ENCODE results near the gene LRRC51.

The LRRC51 gene

GRCh38 chr11:72103754-72104167 lies 23.1 kb downstream of the LRRC51 start:
- TF ChIP-seq GATA1 (IDR thresholded peaks at IDR 0.05; ENCODE audit: low read depth, low read length): no peak
- no peak for TF ChIP-seq POLR2A (IDR thresholded peaks at IDR 0.05; ENCODE audit: low read length)
- no peak for DNase-seq

GRCh38 chr11:72105888-72106287 lies 25.2 kb downstream of the LRRC51 start, which contains the start of gene TOMT:
TOMT (plus strand) TSS chr11:72105924; CDS start chr11:72105952, 28 bp downstream.
- TF ChIP-seq GATA1 (IDR thresholded peaks at IDR 0.05; ENCODE audit: low read depth, low read length) (no peak), POLR2A (IDR thresholded peaks at IDR 0.05; ENCODE audit: low read length) (no peak)
- DNase-seq: no peak

- peak in 1 of 2 experiments; percentile 41 for DNase-seq
- no peak for TF ChIP-seq GATA1 (IDR thresholded peaks at IDR 0.05; ENCODE audit: low read depth, low read length)
- no peak for TF ChIP-seq POLR2A (IDR thresholded peaks at IDR 0.05; ENCODE audit: low read length)
Measured at GRCh38 chr11:72111300-72112142, 30.9 kb downstream of the LRRC51 start.

- no peak for TF ChIP-seq GATA1 (IDR thresholded peaks at IDR 0.05; ENCODE audit: low read depth, low read length)
- peak; percentile 95 for TF ChIP-seq POLR2A (IDR thresholded peaks at IDR 0.05; ENCODE audit: low read length)
- DNase-seq: peak; percentile 98 to 100
Measured at GRCh38 chr11:72112143-72112977, 31.7 kb downstream of the LRRC51 start, which contains the start of gene ANAPC15. ANAPC15 (minus strand) TSS chr11:72112695; CDS start chr11:72111276, 1,419 bp downstream.

GRCh38 chr11:72112978-72113808 lies 32.5 kb downstream of the LRRC51 start:
- TF ChIP-seq GATA1 (IDR thresholded peaks at IDR 0.05; ENCODE audit: low read depth, low read length): no peak
- TF ChIP-seq POLR2A (IDR thresholded peaks at IDR 0.05; ENCODE audit: low read length): no peak
- peak; percentile 37 to 54 for DNase-seq

GRCh38 chr11:72114570-72114969 lies 33.9 kb downstream of the LRRC51 start:
- DNase-seq: no peak
- no peak for TF ChIP-seq GATA1 (IDR thresholded peaks at IDR 0.05; ENCODE audit: low read depth, low read length)
- no peak for TF ChIP-seq POLR2A (IDR thresholded peaks at IDR 0.05; ENCODE audit: low read length)

GRCh38 chr11:72116019-72116755 lies 35.5 kb downstream of the LRRC51 start:
- DNase-seq: no peak
- TF ChIP-seq GATA1 (IDR thresholded peaks at IDR 0.05; ENCODE audit: low read depth, low read length) (no peak), POLR2A (IDR thresholded peaks at IDR 0.05; ENCODE audit: low read length) (no peak)

- DNase-seq: no peak
- TF ChIP-seq GATA1 (IDR thresholded peaks at IDR 0.05; ENCODE audit: low read depth, low read length) (no peak), POLR2A (IDR thresholded peaks at IDR 0.05; ENCODE audit: low read length) (no peak)
Measured at GRCh38 chr11:72119198-72119597, 38.5 kb downstream of the LRRC51 start.

- TF ChIP-seq POLR2A (IDR thresholded peaks at IDR 0.05; ENCODE audit: low read length) (no peak), GATA1 (IDR thresholded peaks at IDR 0.05; ENCODE audit: low read depth, low read length) (no peak)
- DNase-seq: no peak
Measured at GRCh38 chr11:72120930-72121329, 40.3 kb downstream of the LRRC51 start.

- no peak for TF ChIP-seq GATA1 (IDR thresholded peaks at IDR 0.05; ENCODE audit: low read depth, low read length)
- no peak for TF ChIP-seq POLR2A (IDR thresholded peaks at IDR 0.05; ENCODE audit: low read length)
- DNase-seq: peak in 1 of 2 experiments; percentile 32
Measured at GRCh38 chr11:72122607-72123006, 42.0 kb downstream of the LRRC51 start.

GRCh38 chr11:72123117-72123653 lies 42.5 kb downstream of the LRRC51 start:
- DNase-seq: no peak
- TF ChIP-seq POLR2A (IDR thresholded peaks at IDR 0.05; ENCODE audit: low read length) (no peak), GATA1 (IDR thresholded peaks at IDR 0.05; ENCODE audit: low read depth, low read length) (no peak)

- DNase-seq: no peak
- TF ChIP-seq POLR2A (IDR thresholded peaks at IDR 0.05; ENCODE audit: low read length) (no peak), GATA1 (IDR thresholded peaks at IDR 0.05; ENCODE audit: low read depth, low read length) (no peak)
Measured at GRCh38 chr11:72124046-72124445, 43.4 kb downstream of the LRRC51 start.

All from erythroblast (primary cell).